MM.1S (cell line): Measurements from ENCODE around the gene KATNIP.

Experiments
- DNase-seq: peaks from one replicate; pipeline ENCODE4 v3.0.0-alpha.2; 2015
- H2AFZ ChIP-seq: fragments of 300-600 bp; sonication (generic); 2 replicates; pipeline ENCODE4 v1.6.0; 2016; ENCODE audit warnings: antibody characterized with exemption, low read length
- H3F3A ChIP-seq: fragments of 300-600 bp; sonication (generic); 2 replicates; pipeline ENCODE4 v1.6.1; 2016; ENCODE audit warnings: mild to moderate bottlenecking, antibody characterized with exemption, low read length, moderate library complexity, mixed read lengths; ENCODE audit not compliant: insufficient read depth
- H3K27ac ChIP-seq: fragments of 300-600 bp; sonication (generic); 2 replicates; pipeline ENCODE4 v1.5.1; 2016; ENCODE audit warnings: mild to moderate bottlenecking, low read length
- H3K27me3 ChIP-seq: fragments of 300-600 bp; sonication (generic); replicated peaks from 2 replicates; pipeline ENCODE4 v1.6.0; 2016; ENCODE audit warnings: low read length; ENCODE audit not compliant: insufficient read depth
- H3K36me3 ChIP-seq: fragments of 300-600 bp; sonication (generic); replicated peaks from 2 replicates; pipeline ENCODE4 v1.6.1; 2016; ENCODE audit warnings: mild to moderate bottlenecking, low read length, mixed read lengths; ENCODE audit not compliant: insufficient read depth
- H3K4me1 ChIP-seq: fragments of 300-600 bp; sonication (generic); 2 replicates; pipeline ENCODE4 v1.6.1; 2016; ENCODE audit warnings: low read length, mixed read lengths
- H3K4me2 ChIP-seq: fragments of 300-600 bp; sonication (generic); 2 replicates; pipeline ENCODE4 v1.6.0; 2016; ENCODE audit warnings: low read depth, low read length
- H3K4me3 ChIP-seq: fragments of 300-600 bp; sonication (generic); 2 replicates; pipeline ENCODE4 v1.5.1; 2016; ENCODE audit warnings: low read length, mixed read lengths
- H3K79me2 ChIP-seq: fragments of 300-600 bp; sonication (generic); 2 replicates; pipeline ENCODE4 v1.6.1; 2016; ENCODE audit warnings: mixed run types, low read length, mixed read lengths
- H3K9ac ChIP-seq: fragments of 300-600 bp; sonication (generic); 2 replicates; pipeline ENCODE4 v1.6.1; 2016; ENCODE audit warnings: low read length, mixed read lengths
- H3K9me2 ChIP-seq: fragments of 300-600 bp; sonication (generic); replicated peaks from 2 replicates; pipeline ENCODE4 v1.6.1; 2016; ENCODE audit warnings: mild to moderate bottlenecking, low read length, mixed read lengths; ENCODE audit not compliant: insufficient read depth
- H3K9me3 ChIP-seq: fragments of 300-600 bp; sonication (generic); replicated peaks from 2 replicates; pipeline ENCODE4 v1.6.1; 2016; ENCODE audit warnings: mild to moderate bottlenecking, low read length, mixed read lengths; ENCODE audit not compliant: insufficient read depth
- H4K20me1 ChIP-seq: fragments of 300-600 bp; sonication (generic); 2 replicates; pipeline ENCODE4 v1.6.1; 2016; ENCODE audit warnings: mild to moderate bottlenecking, low read length, moderate library complexity, mixed read lengths; ENCODE audit not compliant: insufficient read depth
- EZH2 ChIP-seq: fragments of 300-600 bp; sonication (generic); optimal IDR thresholded peaks from 2 replicates; pipeline ENCODE3; 2017; ENCODE audit warnings: low read depth, mild to moderate bottlenecking, antibody characterized with exemption, low read length, mixed read lengths
- EZH2phosphoT487 ChIP-seq: fragments of 300-600 bp; sonication (generic); IDR thresholded peaks from 2 replicates; pipeline ENCODE4 v1.6.1; 2018; ENCODE audit warnings: antibody characterized with exemption, low read length
- TF ChIP-seq, protein P1 (sequence below): fragments of 300-600 bp; sonication (generic); IDR thresholded peaks from 2 replicates; pipeline ENCODE4 v1.5.1; 2016; ENCODE audit warnings: antibody characterized with exemption, low read length, mixed read lengths

The KATNIP gene

DNA sequence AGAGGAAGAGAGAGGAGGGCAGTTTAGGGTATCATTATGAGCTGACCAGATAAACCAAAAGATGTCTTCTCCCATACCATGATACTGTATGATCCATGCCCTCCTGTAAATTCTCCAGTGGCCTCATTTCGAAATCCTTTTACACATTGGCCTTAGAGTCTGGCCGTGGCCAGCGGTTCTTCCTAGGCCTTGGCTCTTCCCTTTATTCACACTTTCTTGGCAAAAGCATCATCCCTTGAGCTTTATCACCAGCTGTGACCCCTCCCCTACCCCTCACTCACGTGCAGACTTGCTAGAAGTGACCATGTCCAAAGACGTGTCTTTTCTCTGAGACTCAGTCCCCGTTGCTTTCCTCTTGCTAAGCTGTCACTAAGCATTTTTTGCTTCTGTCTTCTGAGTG, 22.8 kb downstream of the KATNIP start:
- H3K36me3 ChIP-seq = no peaks in the 10 kb centered on the region
- DNase-seq = no peak

DNA sequence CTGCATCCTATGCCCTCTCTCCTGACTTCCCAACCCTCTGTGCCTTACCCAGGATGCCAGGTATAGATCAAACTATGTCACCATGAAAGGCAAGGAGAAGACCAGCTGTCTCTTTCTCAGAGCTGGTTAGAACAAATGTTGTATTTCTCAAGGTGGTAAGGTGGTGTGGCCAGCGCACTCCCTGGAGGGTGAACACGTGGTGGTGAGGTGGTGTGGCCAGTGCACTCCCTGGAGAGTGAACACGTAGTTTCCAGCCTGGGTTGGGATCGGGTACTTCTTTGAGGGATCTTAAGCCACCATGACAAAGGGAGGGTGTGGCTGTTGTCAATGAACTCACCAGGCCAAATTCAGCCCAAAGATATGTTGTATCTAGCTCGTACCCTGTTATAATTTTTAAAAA, 26.8 kb downstream of the KATNIP start:
- no peaks in the 10 kb centered on the region for H3K27me3 ChIP-seq
- DNase-seq = no peak
- no peaks in the 10 kb centered on the region for H3K9me2 ChIP-seq
- H3K4me3 ChIP-seq = no peak overlapping the region
- no peak overlapping the region for H3K4me2 ChIP-seq
- no peak overlapping the region for H3K27ac ChIP-seq
- H3K9ac ChIP-seq = no peak overlapping the region
- TF ChIP-seq EZH2 (no peak), EZH2phosphoT487 (no peak)
- TF ChIP-seq, protein P1, sequence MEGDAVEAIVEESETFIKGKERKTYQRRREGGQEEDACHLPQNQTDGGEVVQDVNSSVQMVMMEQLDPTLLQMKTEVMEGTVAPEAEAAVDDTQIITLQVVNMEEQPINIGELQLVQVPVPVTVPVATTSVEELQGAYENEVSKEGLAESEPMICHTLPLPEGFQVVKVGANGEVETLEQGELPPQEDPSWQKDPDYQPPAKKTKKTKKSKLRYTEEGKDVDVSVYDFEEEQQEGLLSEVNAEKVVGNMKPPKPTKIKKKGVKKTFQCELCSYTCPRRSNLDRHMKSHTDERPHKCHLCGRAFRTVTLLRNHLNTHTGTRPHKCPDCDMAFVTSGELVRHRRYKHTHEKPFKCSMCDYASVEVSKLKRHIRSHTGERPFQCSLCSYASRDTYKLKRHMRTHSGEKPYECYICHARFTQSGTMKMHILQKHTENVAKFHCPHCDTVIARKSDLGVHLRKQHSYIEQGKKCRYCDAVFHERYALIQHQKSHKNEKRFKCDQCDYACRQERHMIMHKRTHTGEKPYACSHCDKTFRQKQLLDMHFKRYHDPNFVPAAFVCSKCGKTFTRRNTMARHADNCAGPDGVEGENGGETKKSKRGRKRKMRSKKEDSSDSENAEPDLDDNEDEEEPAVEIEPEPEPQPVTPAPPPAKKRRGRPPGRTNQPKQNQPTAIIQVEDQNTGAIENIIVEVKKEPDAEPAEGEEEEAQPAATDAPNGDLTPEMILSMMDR = no peak
- no peaks in the 10 kb centered on the region for H3K79me2 ChIP-seq
- no peaks in the 10 kb centered on the region for H3K4me1 ChIP-seq
- H2AFZ ChIP-seq = no peak overlapping the region
- H3K9me3 ChIP-seq = no peaks in the 10 kb centered on the region
- no peaks in the 10 kb centered on the region for H3K36me3 ChIP-seq
- no peaks in the 10 kb centered on the region for H3F3A ChIP-seq
- no peaks in the 10 kb centered on the region for H4K20me1 ChIP-seq

More for the DNA sequence above, 22.8 kb downstream of the KATNIP start:
- H3K4me1 ChIP-seq = no peaks in the 10 kb centered on the region
- H3K9me3 ChIP-seq = no peaks in the 10 kb centered on the region
- no peak overlapping the region for H3K4me2 ChIP-seq
- H3K9me2 ChIP-seq = no peaks in the 10 kb centered on the region
- no peaks in the 10 kb centered on the region for H4K20me1 ChIP-seq
- no peaks in the 10 kb centered on the region for H3K27me3 ChIP-seq
- no peak overlapping the region for H3K9ac ChIP-seq
- H2AFZ ChIP-seq = no peak overlapping the region
- no peak overlapping the region for H3K27ac ChIP-seq
- no peaks in the 10 kb centered on the region for H3K79me2 ChIP-seq
- H3F3A ChIP-seq = no peaks in the 10 kb centered on the region
- no peak for TF ChIP-seq EZH2
- no peak for TF ChIP-seq EZH2phosphoT487
- TF ChIP-seq, protein P1 = no peak
- H3K4me3 ChIP-seq = no peak overlapping the region

- no peaks in the 10 kb centered on the region for H4K20me1 ChIP-seq
- H3K79me2 ChIP-seq = no peaks in the 10 kb centered on the region
- no peaks in the 10 kb centered on the region for H3K4me1 ChIP-seq
- no peak overlapping the region for H3K27ac ChIP-seq
- no peak for TF ChIP-seq EZH2
- no peak for TF ChIP-seq EZH2phosphoT487
- TF ChIP-seq, protein P1 = no peak
- H3K9ac ChIP-seq = no peak overlapping the region
- H3K9me3 ChIP-seq = no peaks in the 10 kb centered on the region
- no peak overlapping the region for H3K4me3 ChIP-seq
- H3F3A ChIP-seq = no peaks in the 10 kb centered on the region
- H3K4me2 ChIP-seq = no peak overlapping the region
- H2AFZ ChIP-seq = no peak overlapping the region
- no peaks in the 10 kb centered on the region for H3K9me2 ChIP-seq
- H3K36me3 ChIP-seq = no peaks in the 10 kb centered on the region
- H3K27me3 ChIP-seq = no peaks in the 10 kb centered on the region
- DNase-seq = no peak
Observed at GRCh38 chr16:27579087-27579980, 29.4 kb downstream of the KATNIP start.
